AG09309 (cell line): Measurements from ENCODE around the gene OLFML2B.

Source experiments
- DNase-seq: peaks from one replicate; pipeline ENCODE4 v3.0.0-alpha.2; 2010; ENCODE audit warnings: low read depth
- H3K4me3 ChIP-seq: 2 replicates; pipeline ENCODE4 v1.5.1; 2011; ENCODE audit warnings: mild to moderate bottlenecking, low read depth, low read length, moderate library complexity; ENCODE audit not compliant: control insufficient read depth
- CTCF ChIP-seq: IDR thresholded peaks from 2 replicates; pipeline ENCODE4 v1.5.1; 2011; ENCODE audit warnings: mild to moderate bottlenecking, low read depth, low read length, inconsistent platforms; ENCODE audit not compliant: insufficient read depth, control insufficient read depth; ENCODE audit errors: missing control alignments

OLFML2B gene

GRCh38 chr1:162004441-162004950 is 19.2 kb downstream of the OLFML2B start:
- H3K4me3 ChIP-seq, result no peak overlapping the region
- no peak for TF ChIP-seq CTCF
- no peak for DNase-seq

GRCh38 chr1:162003830-162004215 is 19.8 kb downstream of the OLFML2B start:
- H3K4me3 ChIP-seq, result peak overlapping the region; percentile 36
- no peak for TF ChIP-seq CTCF
- DNase-seq, result peak; percentile 87

DNA sequence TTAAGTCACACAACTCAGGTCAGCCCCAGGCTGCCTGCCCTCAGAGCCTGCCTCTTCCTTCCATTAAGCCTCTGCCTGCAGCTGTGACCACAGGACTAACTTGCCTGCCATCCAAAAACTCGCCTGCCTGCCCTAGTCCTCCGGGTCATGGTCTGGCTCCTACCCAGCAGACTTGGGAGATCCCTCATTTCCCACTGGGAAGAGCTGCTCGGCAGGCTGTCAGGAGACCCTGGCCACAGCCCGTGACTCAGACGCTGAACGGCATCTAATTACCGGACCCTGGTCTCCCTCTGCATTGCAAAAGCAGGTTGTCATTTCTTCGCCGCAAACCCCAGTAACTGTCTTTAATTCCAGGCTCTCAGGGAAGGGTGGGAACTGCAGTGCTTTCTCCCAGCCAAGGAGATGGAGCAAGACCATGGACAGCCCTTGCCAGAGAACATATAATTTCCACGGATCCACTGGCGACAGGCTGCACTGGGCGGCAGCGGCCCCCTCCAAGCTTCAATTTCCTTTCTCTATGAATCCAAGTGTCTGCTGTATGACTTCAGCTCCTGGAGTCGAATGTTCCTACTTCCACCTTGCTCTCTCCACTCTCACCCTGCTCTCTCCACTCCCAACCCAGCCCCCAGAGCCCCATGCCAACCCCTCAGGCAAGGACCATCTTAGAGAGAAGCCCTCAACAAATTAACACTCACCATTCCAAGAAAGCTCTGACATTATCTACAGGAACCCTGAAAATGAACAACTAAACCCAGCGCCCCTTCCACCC is 20.4 kb downstream of the OLFML2B start:
- TF ChIP-seq CTCF, result no peak
- H3K4me3 ChIP-seq, result peak overlapping the region; percentile 36
- DNase-seq, result peak; percentile 98

- no peak for TF ChIP-seq CTCF
- H3K4me3 ChIP-seq, result no peak overlapping the region
- no peak for DNase-seq
These were observed 23.6 kb downstream of the OLFML2B start for GRCh38 chr1:162000053-162000420.

DNA sequence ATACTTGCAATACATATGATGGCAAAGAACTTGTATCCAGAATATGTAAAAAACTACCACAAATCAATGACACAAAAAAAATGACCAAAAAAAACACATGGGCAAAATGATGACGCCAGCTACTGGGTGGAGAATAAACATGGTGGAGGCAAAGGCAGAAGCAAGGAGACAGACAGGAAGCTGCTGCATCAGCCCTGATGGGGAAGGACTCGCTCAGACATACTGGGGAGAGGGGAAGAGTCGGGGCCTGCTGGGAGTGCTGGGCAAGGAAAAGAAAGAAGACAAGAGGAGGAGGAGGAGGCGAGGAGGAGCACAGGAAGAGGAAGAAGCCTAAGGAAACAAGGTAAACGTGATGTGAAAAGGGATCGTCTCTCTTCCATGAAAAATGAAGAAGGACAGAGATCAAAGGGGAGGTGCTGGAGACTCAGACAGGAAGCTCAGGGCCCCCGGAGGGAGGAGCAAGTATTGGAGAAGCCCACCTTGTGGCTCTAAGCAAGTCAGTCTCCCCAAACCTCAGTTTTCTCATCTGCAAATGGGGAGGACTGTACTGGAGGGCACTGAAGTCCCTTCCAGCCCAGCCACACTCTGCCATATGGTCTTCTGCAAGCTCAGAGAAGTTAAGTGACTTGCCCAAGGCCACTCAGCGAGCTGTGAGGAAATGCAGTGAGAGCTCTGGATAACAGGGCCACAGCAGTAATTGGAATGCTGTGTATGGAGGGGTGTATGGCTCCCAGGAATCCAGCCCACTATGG is 24.2 kb downstream of the OLFML2B start:
- H3K4me3 ChIP-seq, result no peak overlapping the region
- no peak for TF ChIP-seq CTCF
- DNase-seq, result no peak

- DNase-seq, result no peak
- no peak for TF ChIP-seq CTCF
- no peak overlapping the region for H3K4me3 ChIP-seq
These were observed 24.9 kb downstream of the OLFML2B start for GRCh38 chr1:161998811-161999210.
